OCI-LY7 (cell line): Measurements from ENCODE around the gene ATP6V0A4. TPM values are rescaled to one million over a fixed set of nuclear protein-coding genes. Genes with fewer than 3 reads are reported as not detected.

Experiments used
- BruUV-seq: library from RNA; stranded (reverse); fragments of 400-500 nt; replicated peaks from 2 replicates; lab custom pipeline; 2021; lab: Mats Ljungman, UMichigan
- CTCF ChIA-PET: fragments of 300-600 bp; sonication (Branson Sonifier 250); formaldehyde crosslinking; loops from one replicate; lab custom pipeline; 2022; ENCODE audit warnings: antibody characterized with exemption; ENCODE audit not compliant: unreplicated experiment; lab: Charles Lee
- POLR2A ChIA-PET: fragments of 300-600 bp; sonication (Branson Sonifier 250); formaldehyde crosslinking; loops from one replicate; lab custom pipeline; 2022; ENCODE audit warnings: antibody characterized with exemption; lab: Charles Lee
- DNase-seq: peaks from one replicate; pipeline ENCODE4 v3.0.0-alpha.2; 2015; ENCODE audit warnings: low spot score
- H2AFZ ChIP-seq: fragments of 200-600 bp; sonication (generic), shearing (Covaris generic); 2 replicates; pipeline ENCODE4 v1.6.1; 2014; ENCODE audit warnings: mild to moderate bottlenecking, antibody characterized with exemption, low read length, moderate library complexity
- H3K27ac ChIP-seq: fragments of 200-600 bp; sonication (generic); 2 replicates; pipeline ENCODE4 v1.5.1; 2014; ENCODE audit warnings: mixed run types, low read depth, mild to moderate bottlenecking, moderate library complexity, low read length, inconsistent platforms; ENCODE audit not compliant: poor library complexity, severe bottlenecking
- H3K36me3 ChIP-seq: fragments of 200-600 bp; sonication (generic); 2 replicates; pipeline ENCODE4 v1.6.1; 2014; ENCODE audit warnings: mild to moderate bottlenecking, antibody characterized with exemption, low read length, moderate library complexity, mixed read lengths; ENCODE audit not compliant: insufficient read depth
- H3K4me1 ChIP-seq: fragments of 200-600 bp; sonication (generic); 2 replicates; pipeline ENCODE4 v1.5.1; 2014; ENCODE audit warnings: mild to moderate bottlenecking, low read length; ENCODE audit not compliant: insufficient read depth, poor library complexity, severe bottlenecking
- H3K4me2 ChIP-seq: fragments of 200-600 bp; sonication (generic); 2 replicates; pipeline ENCODE4 v1.6.1; 2014; ENCODE audit warnings: mild to moderate bottlenecking, low read length
- H3K4me3 ChIP-seq: fragments of 200-600 bp; sonication (generic); 2 replicates; pipeline ENCODE4 v1.5.1; 2014; ENCODE audit warnings: mild to moderate bottlenecking, low read depth, low read length; ENCODE audit not compliant: poor library complexity, severe bottlenecking
- H3K79me2 ChIP-seq: fragments of 200-600 bp; sonication (generic); 2 replicates; pipeline ENCODE4 v1.6.1; 2016; ENCODE audit warnings: low read depth, mild to moderate bottlenecking, low read length, moderate library complexity, mixed read lengths; ENCODE audit not compliant: insufficient read depth
- H3K9me2 ChIP-seq: fragments of 200-600 bp; sonication (generic); 2 replicates; pipeline ENCODE4 v1.6.1; 2016; ENCODE audit warnings: mild to moderate bottlenecking, low read length, mixed read lengths; ENCODE audit not compliant: insufficient read depth
- H3K9me3 ChIP-seq: fragments of 200-600 bp; sonication (generic); 2 replicates; pipeline ENCODE4 v1.6.1; 2014; ENCODE audit warnings: mild to moderate bottlenecking, mixed run types, low read length, mixed read lengths
- H4K20me1 ChIP-seq: fragments of 200-600 bp; sonication (generic); 2 replicates; pipeline ENCODE4 v1.6.1; 2014; ENCODE audit warnings: mild to moderate bottlenecking, antibody characterized with exemption, low read length, moderate library complexity, mixed read lengths; ENCODE audit not compliant: insufficient read depth
- CTCF ChIP-seq: fragments of 200-600 bp; sonication (generic); conservative IDR thresholded peaks from 2 replicates; pipeline ENCODE4 v1.5.1; 2014; ENCODE audit warnings: mild to moderate bottlenecking, antibody characterized with exemption, low read length, moderate library complexity, mixed read lengths
- EZH2phosphoT487 ChIP-seq: fragments of 200-600 bp; sonication (generic); IDR thresholded peaks from 2 replicates; pipeline ENCODE4 v1.6.1; 2018; ENCODE audit warnings: low read depth, borderline replicate concordance, mild to moderate bottlenecking, mixed run types, antibody characterized with exemption, low read length, moderate library complexity, mixed read lengths
- intact Hi-C: fragments of 100-400 bp; cut with micrococcal nuclease; formaldehyde crosslinking; loops from one replicate; pipeline ENCODE4 v1.10.0; 2022; ENCODE audit not compliant: unreplicated experiment
- total RNA-seq, 2 experiments: library from RNA; depleted of rRNA in 1 of 2; stranded (reverse); fragments of >200 nt in 1 of 2; shearing (Covaris generic) in 1 of 2; gene quantifications; 2 replicates each; pipeline ENCODE4 v1.2.3, GENCODE V29; 2014 to 2022

The ATP6V0A4 gene
- total RNA-seq, 2 experiments from 2014 or later, result not detected

DNA sequence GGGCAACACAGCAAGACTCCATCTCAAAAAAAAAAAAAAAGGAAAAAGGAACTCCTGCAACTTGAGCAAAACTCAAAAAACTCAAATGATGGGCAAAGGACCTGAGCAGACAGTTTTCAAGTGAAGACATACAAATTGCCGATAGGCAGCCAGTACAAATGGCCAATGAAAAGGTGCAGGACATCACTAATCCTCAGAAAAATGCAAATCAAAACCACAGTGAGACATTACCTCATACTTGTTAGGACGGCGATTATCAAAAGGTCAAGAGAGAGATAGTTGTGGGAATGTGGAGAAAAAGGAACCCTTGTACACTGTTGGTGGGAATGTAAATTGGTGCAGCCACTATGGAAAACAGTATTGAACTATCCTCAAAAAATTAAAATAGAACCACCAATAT, 113.7 kb downstream of the ATP6V0A4 start:
- no TSS peak for BruUV-seq
- H3K9me3 ChIP-seq, result no peaks in the 10 kb centered on the region
- no peak overlapping the region for H2AFZ ChIP-seq
- no peak for DNase-seq
- ChIA-PET CTCF (no interaction called here), POLR2A (no interaction called here)
- TF ChIP-seq CTCF (no peak), EZH2phosphoT487 (no peak)
- no peaks in the 10 kb centered on the region for H4K20me1 ChIP-seq
- H3K4me2 ChIP-seq, result no peak overlapping the region
- H3K36me3 ChIP-seq, result no peaks in the 10 kb centered on the region
- H3K9me2 ChIP-seq, result no peaks in the 10 kb centered on the region
- H3K4me1 ChIP-seq, result no peaks in the 10 kb centered on the region
- H3K79me2 ChIP-seq, result no peaks in the 10 kb centered on the region
- H3K27ac ChIP-seq, result no peak overlapping the region
- intact Hi-C loops, result no loop called here
- H3K4me3 ChIP-seq, result no peak overlapping the region

DNA sequence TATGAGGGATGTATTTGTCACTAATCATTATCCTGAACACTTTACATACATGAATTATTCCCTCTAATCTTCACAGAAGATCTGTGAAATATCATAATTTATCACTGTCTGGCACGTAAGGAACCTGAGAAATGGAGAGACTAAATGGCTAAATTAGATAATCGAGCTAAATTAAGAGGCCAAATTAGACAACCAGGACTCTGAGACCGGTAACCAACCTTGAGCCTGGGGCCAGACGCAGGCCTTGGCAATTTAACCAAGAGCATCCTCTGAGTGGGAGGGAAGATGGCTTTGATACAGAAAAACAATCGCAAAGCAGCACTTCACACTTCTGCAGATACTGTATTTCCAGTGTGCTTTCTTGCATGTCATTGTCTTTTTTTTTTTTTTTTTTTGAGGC, 118.2 kb downstream of the ATP6V0A4 start:
- Histone ChIP-seq H3K36me3 (no peaks in the 10 kb centered on the region), H3K4me1 (no peaks in the 10 kb centered on the region), H3K9me2 (no peaks in the 10 kb centered on the region), H4K20me1 (no peaks in the 10 kb centered on the region), H3K4me2 (no peak overlapping the region), H2AFZ (no peak overlapping the region), H3K4me3 (no peak overlapping the region), H3K79me2 (no peaks in the 10 kb centered on the region), H3K9me3 (no peaks in the 10 kb centered on the region), H3K27ac (no peak overlapping the region)
- DNase-seq, result no peak
- no TSS peak for BruUV-seq
- POLR2A ChIA-PET, result no interaction called here
- TF ChIP-seq EZH2phosphoT487, result no peak
- TF ChIP-seq CTCF, result no peak
- CTCF ChIA-PET, result no interaction called here
- intact Hi-C loops, result no loop called here

DNA sequence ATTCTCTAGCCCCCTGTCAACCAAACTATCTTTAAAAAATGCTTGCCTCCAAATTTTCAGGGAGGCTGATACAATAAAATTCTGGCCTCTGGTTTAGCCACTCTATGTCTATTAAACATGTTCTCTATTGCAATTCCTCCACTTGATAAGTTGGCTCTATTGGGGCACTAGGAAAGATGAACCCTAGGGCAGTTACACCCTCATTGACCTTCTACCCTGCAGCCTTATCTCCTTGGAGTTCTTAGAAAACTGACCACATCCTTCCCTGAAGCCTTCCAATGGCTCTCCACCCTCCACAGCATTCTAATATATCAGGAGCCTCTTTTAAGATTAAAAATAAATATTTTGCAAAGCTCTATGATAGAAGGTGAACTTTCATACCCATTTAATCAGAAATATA, 127.4 kb downstream of the ATP6V0A4 start:
- TF ChIP-seq EZH2phosphoT487 (no peak), CTCF (no peak)
- H3K36me3 ChIP-seq, result no peaks in the 10 kb centered on the region
- ChIA-PET POLR2A (no interaction called here), CTCF (no interaction called here)
- H3K27ac ChIP-seq, result no peak overlapping the region
- no peak overlapping the region for H3K4me2 ChIP-seq
- BruUV-seq, result no TSS peak
- H3K79me2 ChIP-seq, result no peaks in the 10 kb centered on the region
- H3K9me2 ChIP-seq, result no peaks in the 10 kb centered on the region
- no peak overlapping the region for H2AFZ ChIP-seq
- no peaks in the 10 kb centered on the region for H4K20me1 ChIP-seq
- DNase-seq, result no peak
- intact Hi-C loops, result no loop called here
- no peaks in the 10 kb centered on the region for H3K9me3 ChIP-seq
- no peak overlapping the region for H3K4me3 ChIP-seq
- H3K4me1 ChIP-seq, result no peaks in the 10 kb centered on the region
